Measurements from ENCODE around the gene RPUSD3.

DNA sequence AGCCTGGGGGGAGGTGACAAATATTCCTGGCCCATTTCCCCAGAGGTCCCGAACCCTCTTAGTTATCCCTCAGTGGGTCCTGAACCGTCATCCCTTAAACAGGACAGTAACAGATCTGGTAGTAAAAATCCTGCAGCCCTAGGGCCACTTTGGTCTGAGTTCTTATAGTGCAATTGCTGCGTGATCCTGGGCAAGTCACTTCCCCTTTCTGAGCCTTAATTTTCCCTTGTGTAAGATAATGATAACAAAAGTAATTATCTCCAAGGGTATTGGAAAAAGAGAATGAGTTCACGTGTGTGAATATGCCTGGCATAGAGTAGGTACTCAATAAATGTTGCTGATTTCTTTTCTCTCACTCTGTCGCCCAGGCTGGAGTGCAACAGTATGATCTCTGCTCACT is 43.7 kb upstream of the RPUSD3 start:
- TF ChIP-seq, protein P1, sequence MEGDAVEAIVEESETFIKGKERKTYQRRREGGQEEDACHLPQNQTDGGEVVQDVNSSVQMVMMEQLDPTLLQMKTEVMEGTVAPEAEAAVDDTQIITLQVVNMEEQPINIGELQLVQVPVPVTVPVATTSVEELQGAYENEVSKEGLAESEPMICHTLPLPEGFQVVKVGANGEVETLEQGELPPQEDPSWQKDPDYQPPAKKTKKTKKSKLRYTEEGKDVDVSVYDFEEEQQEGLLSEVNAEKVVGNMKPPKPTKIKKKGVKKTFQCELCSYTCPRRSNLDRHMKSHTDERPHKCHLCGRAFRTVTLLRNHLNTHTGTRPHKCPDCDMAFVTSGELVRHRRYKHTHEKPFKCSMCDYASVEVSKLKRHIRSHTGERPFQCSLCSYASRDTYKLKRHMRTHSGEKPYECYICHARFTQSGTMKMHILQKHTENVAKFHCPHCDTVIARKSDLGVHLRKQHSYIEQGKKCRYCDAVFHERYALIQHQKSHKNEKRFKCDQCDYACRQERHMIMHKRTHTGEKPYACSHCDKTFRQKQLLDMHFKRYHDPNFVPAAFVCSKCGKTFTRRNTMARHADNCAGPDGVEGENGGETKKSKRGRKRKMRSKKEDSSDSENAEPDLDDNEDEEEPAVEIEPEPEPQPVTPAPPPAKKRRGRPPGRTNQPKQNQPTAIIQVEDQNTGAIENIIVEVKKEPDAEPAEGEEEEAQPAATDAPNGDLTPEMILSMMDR (IDR thresholded peaks at IDR 0.05) = no peak
- no peak for TF ChIP-seq POLR2AphosphoS5 (IDR thresholded peaks at IDR 0.05)
- TF ChIP-seq POLR2A (IDR thresholded peaks at IDR 0.05) = no peak
- TF ChIP-seq EP300 (IDR thresholded peaks at IDR 0.05; ENCODE audit: low read depth) = no peak

Data from transverse colon (tissue), 4 donors.